Large intestine (tissue), 3 donors: ENCODE data around the gene SYMPK. TPM values are rescaled to one million over a fixed set of nuclear protein-coding genes. Genes with fewer than 3 reads are reported as not detected.

Source experiments
- DNase-seq, 2 donors: peaks; one replicate each; pipeline versions ENCODE4 v3.0.0 to v3.0.0-alpha.2; 2013
- H3K27ac ChIP-seq: one replicate; pipeline ENCODE4 v1.5.1; 2013; ENCODE audit warnings: low read length
- H3K27me3 ChIP-seq: 2 replicates; pipeline ENCODE4 v1.6.1; 2013; ENCODE audit warnings: low read length; ENCODE audit not compliant: control insufficient read depth, insufficient read depth
- H3K36me3 ChIP-seq: 2 replicates; pipeline ENCODE4 v1.6.1; 2013; ENCODE audit warnings: low read length; ENCODE audit not compliant: control insufficient read depth, insufficient read depth
- H3K4me1 ChIP-seq: one replicate; pipeline ENCODE4 v1.6.1; 2013; ENCODE audit warnings: low read length; ENCODE audit not compliant: control insufficient read depth, insufficient read depth
- H3K4me3 ChIP-seq: one replicate; pipeline ENCODE4 v1.5.1; 2013; ENCODE audit warnings: low read length
- H3K9me3 ChIP-seq: one replicate; pipeline ENCODE4 v1.6.1; 2013; ENCODE audit warnings: mild to moderate bottlenecking, low read depth, low read length, moderate library complexity; ENCODE audit not compliant: control insufficient read depth
- WGBS: methylation state at CpG from one replicate; pipeline ENCODE4 v1.1.5; 2013; ENCODE audit warnings: low lambda C conversion rate; ENCODE audit not compliant: insufficient coverage; 5-methylcytosine and 5-hydroxymethylcytosine counted together
- polyA plus RNA-seq: library from polyadenylated mRNA; unstranded; fragments of 120-200 nt; gene quantifications from one replicate; pipeline ENCODE4 v1.2.1, GENCODE V29; 2013

SYMPK gene
- polyA plus RNA-seq, 1 donor, result 65.0 TPM

DNA sequence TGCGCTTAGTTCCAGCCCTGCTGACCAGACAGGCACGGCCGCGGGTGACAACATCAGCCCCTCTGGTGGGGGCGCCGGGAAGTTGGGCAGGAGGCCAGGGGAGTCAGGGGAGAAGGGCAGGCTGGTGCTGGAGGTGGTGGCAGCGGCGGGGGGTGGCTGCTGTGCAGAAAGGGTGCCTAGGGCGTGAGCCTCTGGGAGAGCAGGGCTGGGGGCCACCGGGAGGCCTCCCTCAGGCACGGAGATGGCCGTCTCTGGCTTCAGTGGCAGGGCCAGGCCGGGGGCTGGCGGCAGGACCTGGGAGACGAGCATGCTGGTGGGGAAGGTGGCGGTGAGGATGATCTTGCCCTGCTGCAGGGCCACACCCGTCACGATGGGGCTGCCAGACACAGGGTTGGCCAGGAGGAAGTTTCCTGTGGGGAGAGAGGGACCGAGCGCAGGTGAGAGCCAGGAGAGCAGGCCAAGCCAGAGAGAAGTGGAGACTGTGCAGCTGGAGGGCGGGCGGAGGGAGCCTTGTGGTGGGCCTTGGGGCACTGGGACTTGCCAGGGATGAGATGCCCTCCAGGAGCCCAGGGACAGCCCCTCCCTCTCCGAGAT is 97.1 kb downstream of the SYMPK start:
- Histone ChIP-seq H3K4me3 (no peak overlapping the region), H3K4me1 (peaks cover 35% of the 10 kb centered on the region), H3K9me3 (peaks cover 4% of the 10 kb centered on the region), H3K27me3 (peaks cover 11% of the 10 kb centered on the region), H3K36me3 (peaks cover 4% of the 10 kb centered on the region), H3K27ac (no peak overlapping the region)
- no peak for DNase-seq
- 100% methylated on average over 2 of the region's 23 CpGs for WGBS

Other genes starting within 250 kb of the SYMPK start
- 24.4 TPM for gene EML2, start 223.8 kb downstream of the SYMPK start, polyA plus RNA-seq
- 8.1 TPM for gene GIPR, start 194.9 kb downstream of the SYMPK start, polyA plus RNA-seq
- 249 TPM for gene SNRPD2, start 171.2 kb downstream of the SYMPK start, polyA plus RNA-seq
- gene QPCTL, start 170.5 kb downstream of the SYMPK start, polyA plus RNA-seq, result 8.1 TPM
- gene FBXO46, start 132.3 kb downstream of the SYMPK start, polyA plus RNA-seq, result 13.9 TPM
- not detected for gene MEIOSIN, start 129.7 kb downstream of the SYMPK start, polyA plus RNA-seq
- gene SIX5, start 93.9 kb downstream of the SYMPK start, polyA plus RNA-seq, result 9.3 TPM
- gene DMPK, start 80.7 kb downstream of the SYMPK start, polyA plus RNA-seq, result 49.4 TPM
- 24.4 TPM for gene DMWD, start 70.3 kb downstream of the SYMPK start, polyA plus RNA-seq
- 0.01 TPM for gene RSPH6A, start 47.8 kb downstream of the SYMPK start, polyA plus RNA-seq
- gene FOXA3, start 1.2 kb upstream of the SYMPK start, polyA plus RNA-seq, result 21.3 TPM
- 21.1 TPM for gene IRF2BP1, start 23.0 kb upstream of the SYMPK start, polyA plus RNA-seq
- 8.9 TPM for gene MYPOP, start 39.5 kb upstream of the SYMPK start, polyA plus RNA-seq
- not detected for gene NANOS2, start 51.6 kb upstream of the SYMPK start, polyA plus RNA-seq
- gene NOVA2, start 110.7 kb upstream of the SYMPK start, polyA plus RNA-seq, result 2.5 TPM
- gene CCDC61, start 132.3 kb upstream of the SYMPK start, polyA plus RNA-seq, result 13.2 TPM
- gene PGLYRP1, start 159.9 kb upstream of the SYMPK start, polyA plus RNA-seq, result 0.07 TPM
- 0.36 TPM for gene IGFL4, start 177.9 kb upstream of the SYMPK start, polyA plus RNA-seq